Mammary epithelial cell (primary cell): Measurements from ENCODE around the gene TSPAN3.

Experiments
- CTCF ChIP-seq, 2 donors: IDR thresholded peaks in 1 of 2; conservative IDR thresholded peaks in 1 of 2; 2 replicates each; pipeline ENCODE4 v1.5.1; 2011 to 2012; ENCODE audit warnings: inconsistent platforms in 2 of 2, low read length in 2 of 2, mild to moderate bottlenecking in 2 of 2, control low read depth in 1 of 2, low read depth in 1 of 2; ENCODE audit not compliant: insufficient read depth in 1 of 2; ENCODE audit errors: extremely low read depth in 1 of 2
- EZH2 ChIP-seq: IDR thresholded peaks from 2 replicates; pipeline ENCODE4 v1.6.1; 2012; ENCODE audit warnings: low read length, inconsistent platforms, borderline replicate concordance

- TF ChIP-seq CTCF (conservative IDR thresholded peaks at IDR 0.05 in 1 of 2, IDR thresholded peaks at IDR 0.05 in 1 of 2; ENCODE audit: extremely low read depth in 1 of 2, insufficient read depth in 1 of 2, low read depth in 1 of 2, low read length in 2 of 2) (no peak), EZH2 (no peak)
Measured at GRCh38 chr15:77017091-77017660, 53.7 kb downstream of the TSPAN3 start.
